Heart left ventricle (tissue), 13 donors: ENCODE measurements around the gene PSMB4.

Source experiments
- CTCF ChIP-seq, 12 donors: fragments of 200-600 bp; sonication (generic) in 4 of 12; IDR thresholded peaks; one replicate each; pipeline versions ENCODE4 v1.5.0 to v1.8.0; 2018 to 2022; ENCODE audit warnings: antibody characterized with exemption in 12 of 12, mild to moderate bottlenecking in 5 of 12
- POLR2A ChIP-seq, 2 donors: fragments of 450-650 bp; IDR thresholded peaks; one replicate each; pipeline ENCODE4 v1.6.1; 2017; ENCODE audit warnings: antibody characterized with exemption in 2 of 2, mild to moderate bottlenecking in 2 of 2, moderate library complexity in 2 of 2
- donor health status: ischemic (EF 13 %, LVEDD 7.1; RV severe dilation, severe dysfunction).
- donor health status: DM: no; HTN: yes; CAD: no.
- donor health status: DM: no; HTN: no; CAD: no.
- donor health status: ischemic (EF 25% LVEDD 6.9; RV normal size, moderate dysfunction).
- donor health status: ischemic (EF 25% LVEDD 5.7; RV mildly dilated, moderate dysfunction).
- donor health status: ischemic (EF 35%, LVEDD 5.7; RV mildly dilated, moderate dysfunction).
- donor health status: nonischemic (EF 11% LVEDD 7.7; RV severe dilation, severe dysfunction).
- donor health status: DM: yes; HTN: yes; CAD: no.
- donor health status: PGD.
- donor health status: ischemic (EF 29% LVEDD 5.4; RV normal size, mild dysfunction).
- donor health status: nonischemic (EF 23%, LVEDD 6.1; RV moderate dilation, normal function).

- TF ChIP-seq CTCF (IDR thresholded peaks at IDR 0.05) (no peak), POLR2A (IDR thresholded peaks at IDR 0.05) (no peak)
Measured at GRCh38 chr1:151444783-151445177, 45.4 kb downstream of the PSMB4 start.
